K562 (cell line): Measurements from ENCODE around the gene ARHGAP31. TPM values are rescaled to one million over a fixed set of nuclear protein-coding genes. Genes with fewer than 3 reads are reported as not detected.

Experiments used
- ATAC-seq: fragments of 200-7000 bp; cut with Tn5 transposase; 3 replicates; pipeline ENCODE4 v1.9.1; 2020; ENCODE audit warnings: moderate library complexity
- BruUV-seq: library from RNA; stranded (reverse); fragments of 400-500 nt; replicated peaks from 2 replicates; lab custom pipeline; 2021; lab: Mats Ljungman, UMichigan
- CTCF ChIA-PET: fragments of 300-600 bp; formaldehyde crosslinking; extraction: SDS; loops from one replicate; lab custom pipeline; 2021; ENCODE audit warnings: low intra/inter-chr PET ratio; lab: Yijun Ruan, JAX
- POLR2A ChIA-PET: fragments of 300-600, 350-650 bp; sonication (Branson Sonifier 250); formaldehyde crosslinking; extraction: SDS; loops from one replicate; lab custom pipeline; 2021; ENCODE audit warnings: antibody characterized with exemption, inconsistent platforms; lab: Yijun Ruan, JAX
- DNase-seq, 4 experiments: peaks; one replicate each; pipeline versions ENCODE4 v3.0.0 to v3.0.0-alpha.2; 2011 to 2018; ENCODE audit warnings: low spot score in 3 of 4, mixed read lengths in 3 of 4; ENCODE audit errors: extremely low read depth in 1 of 4
- FAIRE-seq: peaks from 2 replicates; lab custom pipeline; 2011; peaks lifted over from hg19 to GRCh38; lab: Jason Lieb, UNC
- H2AFZ ChIP-seq: 2 replicates; pipeline ENCODE4 v1.6.0; 2011; ENCODE audit warnings: low read depth, low read length, control low read depth, inconsistent platforms
- H3K27ac ChIP-seq: fragments of 200-600 bp; 3 replicates; pipeline ENCODE4 v1.8.0; 2011; ENCODE audit warnings: low read depth, mild to moderate bottlenecking, control low read depth, inconsistent platforms, low read length, moderate library complexity, mixed read lengths; ENCODE audit errors: extremely low read depth
- H3K27me3 ChIP-seq, 2 experiments: fragments of 300-600 bp in 1 of 2; 2 replicates in 1 of 2; 3 replicates in 1 of 2; pipeline versions ENCODE4 v1.6.0 to v1.8.0; 2011; ENCODE audit warnings: inconsistent platforms in 2 of 2, low read length in 2 of 2, mild to moderate bottlenecking in 1 of 2, mixed read lengths in 1 of 2, moderate library complexity in 1 of 2; ENCODE audit not compliant: control insufficient read depth in 2 of 2, insufficient read depth in 2 of 2
- H3K36me3 ChIP-seq: fragments of 300-600 bp; 3 replicates; pipeline ENCODE4 v1.8.0; 2011; ENCODE audit warnings: mild to moderate bottlenecking, low read length, inconsistent platforms; ENCODE audit not compliant: control insufficient read depth, insufficient read depth
- H3K4me1 ChIP-seq, 2 experiments: fragments of 200-600 bp in 1 of 2; replicated peaks in 1 of 2; 2 replicates in 1 of 2; 3 replicates in 1 of 2; pipeline versions ENCODE4 v1.5.1 to v1.8.0; 2011; ENCODE audit warnings: inconsistent platforms in 2 of 2, low read length in 2 of 2, mild to moderate bottlenecking in 1 of 2, mixed read lengths in 1 of 2, moderate library complexity in 1 of 2; ENCODE audit not compliant: control insufficient read depth in 2 of 2, insufficient read depth in 2 of 2
- H3K4me2 ChIP-seq: 2 replicates; pipeline ENCODE4 v1.6.1; 2011; ENCODE audit warnings: low read length, control low read depth, inconsistent platforms, mixed read lengths; ENCODE audit not compliant: insufficient read depth
- H3K4me3 ChIP-seq: fragments of 200-600 bp; sonication (generic), shearing (Covaris generic); 2 replicates; pipeline ENCODE4 v1.5.1; 2016; ENCODE audit warnings: control low read depth, inconsistent platforms
- H3K79me2 ChIP-seq: fragments of 200-600 bp; 3 replicates; pipeline ENCODE4 v1.8.0; 2011; ENCODE audit warnings: low read length, inconsistent platforms; ENCODE audit not compliant: control insufficient read depth, insufficient read depth
- H3K9ac ChIP-seq, 2 experiments: 2 replicates each; pipeline versions ENCODE4 v1.6.0 to v1.6.1; 2011; ENCODE audit warnings: low read depth in 2 of 2, low read length in 2 of 2, control low read depth in 1 of 2, inconsistent platforms in 1 of 2, mild to moderate bottlenecking in 1 of 2, mixed read lengths in 1 of 2; ENCODE audit not compliant: insufficient read depth in 1 of 2
- H3K9me1 ChIP-seq: one replicate; pipeline ENCODE4 v1.6.0; 2011; ENCODE audit warnings: inconsistent platforms, mild to moderate bottlenecking, low read length, moderate library complexity; ENCODE audit not compliant: control insufficient read depth, insufficient read depth
- H3K9me3 ChIP-seq: replicated peaks from 2 replicates; pipeline ENCODE4 v1.5.1; 2011; ENCODE audit warnings: low read depth, low read length, inconsistent platforms; ENCODE audit not compliant: control insufficient read depth, insufficient read depth
- H4K20me1 ChIP-seq: replicated peaks from 2 replicates; pipeline ENCODE4 v1.6.1; 2011; ENCODE audit warnings: low read length, inconsistent platforms, mixed read lengths; ENCODE audit not compliant: control insufficient read depth, insufficient read depth
- ARID1B ChIP-seq: fragments of 450-650 bp; IDR thresholded peaks from 2 replicates; pipeline ENCODE4 v1.6.1; 2016; ENCODE audit warnings: antibody characterized with exemption, mild to moderate bottlenecking, inconsistent platforms
- CBX8 ChIP-seq: fragments of 200-600 bp; sonication (generic); IDR thresholded peaks from 2 replicates; pipeline ENCODE4 v1.6.1; 2012; ENCODE audit warnings: borderline replicate concordance, mixed run types, low read depth, mild to moderate bottlenecking, moderate library complexity, mixed read lengths, low read length, control low read depth, inconsistent platforms; ENCODE audit not compliant: poor library complexity, severe bottlenecking; ENCODE audit errors: extremely low read depth
- CC2D1A ChIP-seq: fragments of 450-650 bp; IDR thresholded peaks from 2 replicates; pipeline ENCODE4 v1.6.1; 2017; ENCODE audit warnings: mild to moderate bottlenecking
- CEBPB ChIP-seq: fragments of 450-650 bp; IDR thresholded peaks from 2 replicates; pipeline ENCODE4 v1.6.1; 2016; ENCODE audit warnings: missing genetic modification characterization, missing compliant biosample characterization
- COPS2 ChIP-seq: fragments of 450-650 bp; conservative IDR thresholded peaks from 2 replicates; pipeline ENCODE4 v1.6.1; 2016; ENCODE audit warnings: mild to moderate bottlenecking, moderate library complexity
- DACH1 ChIP-seq: fragments of 450-650 bp; IDR thresholded peaks from 2 replicates; pipeline ENCODE4 v1.6.1; 2018; ENCODE audit not compliant: partially characterized antibody
- DLX4 ChIP-seq: fragments of 250-450 bp; sonication (Bioruptor Pico); IDR thresholded peaks from 2 replicates; pipeline ENCODE4 v1.6.1; 2021; ENCODE audit warnings: mild to moderate bottlenecking
- FOXJ3 ChIP-seq: sonication (generic); formaldehyde crosslinking; IDR thresholded peaks from 2 replicates; pipeline ENCODE4 v1.4.0; 2020; ENCODE audit warnings: mild to moderate bottlenecking, missing genetic modification reagents
- MED1 ChIP-seq: sonication (generic); formaldehyde crosslinking; IDR thresholded peaks from 2 replicates; pipeline ENCODE4 v1.8.1; 2023; ENCODE audit warnings: missing genetic modification reagents, borderline replicate concordance
- MYBL2 ChIP-seq, 2 experiments: fragments of 450-650 bp in 1 of 2; sonication (generic) in 1 of 2; formaldehyde crosslinking in 1 of 2; IDR thresholded peaks; 2 replicates each; pipeline versions ENCODE4 v1.6.1 to v1.8.1; 2017 to 2022; ENCODE audit warnings: borderline replicate concordance in 1 of 2, inconsistent platforms in 1 of 2, low read depth in 1 of 2, mild to moderate bottlenecking in 1 of 2, missing genetic modification reagents in 1 of 2, moderate library complexity in 1 of 2
- NFXL1 ChIP-seq: fragments of 450-650 bp; formaldehyde crosslinking; IDR thresholded peaks from 2 replicates; pipeline ENCODE4 v1.4.0; 2021; ENCODE audit warnings: mild to moderate bottlenecking
- PCBP2 ChIP-seq: fragments of 200-400 bp; formaldehyde crosslinking; IDR thresholded peaks from 2 replicates; pipeline ENCODE4 v1.6.1; 2018; ENCODE audit warnings: low read length, low read depth, mild to moderate bottlenecking, moderate library complexity; ENCODE audit not compliant: poor library complexity, severe bottlenecking
- SAP30 ChIP-seq: fragments of 200-600 bp; sonication (generic); IDR thresholded peaks from 2 replicates; pipeline ENCODE4 v1.6.1; 2012; ENCODE audit warnings: borderline replicate concordance, low read depth, mild to moderate bottlenecking, moderate library complexity, low read length, control low read depth, inconsistent platforms; ENCODE audit not compliant: insufficient read depth, poor library complexity, severe bottlenecking
- SMAD1 ChIP-seq: fragments of 150-350 bp; IDR thresholded peaks from 2 replicates; pipeline ENCODE4 v1.6.1; 2014; ENCODE audit warnings: low read length, low read depth; ENCODE audit not compliant: partially characterized antibody
- ZNF384 ChIP-seq: IDR thresholded peaks from 2 replicates; pipeline ENCODE4 v1.6.1; 2012; ENCODE audit warnings: low read depth, low read length, improper control_type of control experiment
- ZNF639 ChIP-seq, 2 experiments: fragments of 200-800 bp in 1 of 2; sonication (Bioruptor generic) in 1 of 2; sonication (generic) in 1 of 2; formaldehyde crosslinking in 1 of 2; IDR thresholded peaks in 1 of 2; conservative IDR thresholded peaks in 1 of 2; 2 replicates each; pipeline versions ENCODE4 v1.5.0 to v1.6.1; 2016 to 2020; ENCODE audit warnings: missing compliant biosample characterization in 1 of 2, missing genetic modification characterization in 1 of 2, missing genetic modification reagents in 1 of 2
- ZNF77 ChIP-seq: fragments of 250-450 bp; sonication (Bioruptor Pico); IDR thresholded peaks from 2 replicates; pipeline ENCODE4 v1.5.0; 2020
- WGBS: fragments of 100-300 bp; shearing (Covaris generic); methylation state at CpG from one replicate; pipeline ENCODE4 v1.1.6; 2016; ENCODE audit warnings: low coverage, mixed read lengths; ENCODE audit not compliant: insufficient coverage; ENCODE audit errors: missing lambda C conversion rate; 5-methylcytosine and 5-hydroxymethylcytosine counted together
- in situ Hi-C: fragments of 300-500 bp; cut with MboI; formaldehyde crosslinking; loops from 4 replicates; pipeline ENCODE4 v1.15.0; 2018; ENCODE audit warnings: inconsistent platforms, mixed read lengths
- intact Hi-C: fragments of 100-400 bp; cut with micrococcal nuclease; formaldehyde crosslinking; loops from 2 replicates; pipeline ENCODE4 v1.14.2; 2022
- polyA plus RNA-seq, 8 experiments: library from polyadenylated mRNA; depleted of rRNA in 4 of 8; stranded (reverse) in 5 of 8; unstranded in 3 of 8; fragments of >200 nt; fragmentation: Nextera tagmentation in 2 of 8; fragmentation: Illumina TruSeq in 1 of 8; extraction: Ambion mirVana in 2 of 8; extraction: Trizol in 1 of 8; gene quantifications; 2 replicates each; pipeline versions ENCODE4 v1.2.1 to v1.2.3, GENCODE V29; 2011 to 2014; ENCODE audit warnings: inconsistent platforms in 1 of 8, missing spikeins in 1 of 8
- total RNA-seq, 7 experiments: library from RNA; depleted of rRNA in 6 of 7; stranded (reverse); fragments of >200 nt in 6 of 7; fragmentation: Illumina TruSeq in 2 of 7; extraction: Trizol in 2 of 7; gene quantifications; 2 replicates each; pipeline versions ENCODE4 v1.2.1 to v1.2.3, GENCODE V29; 2011 to 2021; ENCODE audit warnings: low replicate concordance in 1 of 7

ARHGAP31 gene
- total and polyA plus RNA-seq, 9 of the 15 experiments (the other 6 are each of a cell fraction or from before 2014, with no cell fraction given), result under 0.01 to 0.13 (median 0.06) TPM; not detected in 5

- TF ChIP-seq ARID1B, result no peak
- TF ChIP-seq ZNF384, result no peak
- TF ChIP-seq FOXJ3 (CRISPR knock-in tag), result no peak
Observed at GRCh38 chr3:119301662-119302061, 7.5 kb downstream of the ARHGAP31 start (continued).

- Histone ChIP-seq H3K4me1 (no peaks in the 10 kb centered on the region), H3K9me1 (no peaks in the 10 kb centered on the region), H3K27ac (no peak overlapping the region), H3K36me3 (no peaks in the 10 kb centered on the region), H3K4me2 (no peak overlapping the region), H3K9ac (no peak overlapping the region), H4K20me1 (no peaks in the 10 kb centered on the region), H3K9me3 (no peaks in the 10 kb centered on the region), H3K4me3 (no peak overlapping the region), H3K79me2 (no peaks in the 10 kb centered on the region), H3K27me3 (peaks cover 2 to 10% of the 10 kb centered on the region in 2 experiments; a peak in 3 of 5 replicates), H2AFZ (no peak overlapping the region)
- intact Hi-C loops, result no loop called here
- WGBS, result 0% methylated on average over 7 of the region's 7 CpGs
- TF ChIP-seq DLX4 (CRISPR knock-in tag) (no peak), COPS2 (no peak), MYBL2 (IDR thresholded peaks at IDR 0.05; ENCODE audit: low read depth) (no peak), MYBL2 (CRISPR knock-in tag; IDR thresholded peaks at IDR 0.05; ENCODE audit: borderline replicate concordance) (no peak), CC2D1A (no peak), SAP30 (no peak), FOXJ3 (CRISPR knock-in tag) (no peak), ZNF77 (CRISPR knock-in tag) (no peak), CBX8 (no peak), ZNF639 (CRISPR knock-in tag; conservative IDR thresholded peaks at IDR 0.05 in 1 of 2, IDR thresholded peaks at IDR 0.05 in 1 of 2) (no peak), CEBPB (no peak), DACH1 (no peak), PCBP2 (no peak), SMAD1 (no peak), MED1 (CRISPR knock-in tag) (no peak), NFXL1 (CRISPR knock-in tag) (no peak)
- BruUV-seq, result no TSS peak
- in situ Hi-C loops, result no loop called here
- POLR2A ChIA-PET, result interaction anchor here (0.7 kb wide), 2 partner anchors 95 to 901 kb away, joined by 3 read pairs; no protein-coding TSS in a partner anchor
- CTCF ChIA-PET, result no interaction called here
- no peak for ATAC-seq
- no peak for DNase-seq
- FAIRE-seq, result no peak
Observed at GRCh38 chr3:119302697-119303551, 8.7 kb downstream of the ARHGAP31 start.
